ENCODE data around the gene NTRK2. TPM values are rescaled to one million over a fixed set of nuclear protein-coding genes. Genes with fewer than 3 reads are reported as not detected.

NTRK2 gene
- total and polyA plus RNA-seq, 3 donors from 2014 or later: 5.3 to 10.8 (median 5.6) TPM

GRCh38 chr9:84677080-84677479 is 7.6 kb downstream of the NTRK2 start:
- no peaks in the 10 kb centered on the region for H3K27me3 ChIP-seq
- no peaks in the 10 kb centered on the region for H3K4me1 ChIP-seq
- intact Hi-C loops (cut with DNase I; ENCODE audit: low total_unique reads): no loop called here
- H3K9me3 ChIP-seq: no peaks in the 10 kb centered on the region
- no peak for TF ChIP-seq POLR2A (IDR thresholded peaks at IDR 0.05)
- H3K36me3 ChIP-seq (ENCODE audit: low read depth, missing control alignments): no peaks in the 10 kb centered on the region
- 73 to 86% methylated on average over 5 of the region's 5 CpGs for WGBS, 2 donors
- no peak for DNase-seq
- H3K4me3 ChIP-seq: no peak overlapping the region
- H3K27ac ChIP-seq: no peak overlapping the region

GRCh38 chr9:84679571-84679970 is 10.0 kb downstream of the NTRK2 start:
- intact Hi-C loops (cut with DNase I; ENCODE audit: low total_unique reads): no loop called here
- no peaks in the 10 kb centered on the region for H3K4me1 ChIP-seq
- no peaks in the 10 kb centered on the region for H3K36me3 ChIP-seq (ENCODE audit: low read depth, missing control alignments)
- WGBS, 2 donors: 88 to 96% methylated on average over 1 of the region's 1 CpG
- TF ChIP-seq POLR2A (IDR thresholded peaks at IDR 0.05): no peak
- TF ChIP-seq CTCF (IDR thresholded peaks at IDR 0.05): no peak
- no peaks in the 10 kb centered on the region for H3K9me3 ChIP-seq
- H3K27ac ChIP-seq: no peak overlapping the region
- no peaks in the 10 kb centered on the region for H3K27me3 ChIP-seq
- no peak for DNase-seq
- H3K4me3 ChIP-seq: no peak overlapping the region

GRCh38 chr9:84681516-84682285 is 12.2 kb downstream of the NTRK2 start:
- intact Hi-C loops (cut with DNase I; ENCODE audit: low total_unique reads): no loop called here
- no peak for TF ChIP-seq CTCF (IDR thresholded peaks at IDR 0.05)
- TF ChIP-seq POLR2A (IDR thresholded peaks at IDR 0.05): no peak
- no peaks in the 10 kb centered on the region for H3K4me1 ChIP-seq
- no peak for DNase-seq
- H3K27me3 ChIP-seq: no peaks in the 10 kb centered on the region
- no peak overlapping the region for H3K27ac ChIP-seq
- no peak overlapping the region for H3K4me3 ChIP-seq
- H3K36me3 ChIP-seq (ENCODE audit: low read depth, missing control alignments): no peaks in the 10 kb centered on the region
- 94 to 97% methylated on average over 6 of the region's 6 CpGs for WGBS, 2 donors
- H3K9me3 ChIP-seq: no peaks in the 10 kb centered on the region

- intact Hi-C loops (cut with DNase I; ENCODE audit: low total_unique reads): no loop called here
- Histone ChIP-seq H3K36me3 (ENCODE audit: low read depth, missing control alignments) (no peaks in the 10 kb centered on the region), H3K4me1 (no peaks in the 10 kb centered on the region), H3K4me3 (no peak overlapping the region), H3K27me3 (no peaks in the 10 kb centered on the region), H3K9me3 (no peaks in the 10 kb centered on the region), H3K27ac (no peak overlapping the region)
- DNase-seq: no peak
- no peak for TF ChIP-seq POLR2A (IDR thresholded peaks at IDR 0.05)
- TF ChIP-seq CTCF (IDR thresholded peaks at IDR 0.05): no peak
- 87 to 95% methylated on average over 1 of the region's 1 CpG for WGBS, 2 donors
Observed at GRCh38 chr9:84686068-84686467, 16.5 kb downstream of the NTRK2 start.

GRCh38 chr9:84688956-84689355 is 19.4 kb downstream of the NTRK2 start:
- Histone ChIP-seq H3K4me1 (peaks cover 6% of the 10 kb centered on the region), H3K4me3 (no peak overlapping the region), H3K9me3 (no peaks in the 10 kb centered on the region), H3K27me3 (no peaks in the 10 kb centered on the region), H3K27ac (no peak overlapping the region), H3K36me3 (ENCODE audit: low read depth, missing control alignments) (no peaks in the 10 kb centered on the region)
- WGBS, 2 donors: 83 to 85% methylated on average over 4 of the region's 4 CpGs
- DNase-seq: no peak
- no peak for TF ChIP-seq POLR2A (IDR thresholded peaks at IDR 0.05)
- TF ChIP-seq CTCF (IDR thresholded peaks at IDR 0.05): no peak
- intact Hi-C loops (cut with DNase I; ENCODE audit: low total_unique reads): no loop called here
